ENCODE data around the gene TMEM120B. TPM values are rescaled to one million over a fixed set of nuclear protein-coding genes. Genes with fewer than 3 reads are reported as not detected.
A peak's percentile ranks its signal among the peaks of the same experiment; 100 is the strongest.

The TMEM120B gene
- total RNA-seq, 1 experiment from 2014 or later = 18.5 TPM

- Histone ChIP-seq H3F3A (ENCODE audit: low read length, unreplicated experiment) (no peaks in the 10 kb centered on the region), H3K4me3 (ENCODE audit: low read length) (no peak overlapping the region), H3K9me3 (ENCODE audit: low read length) (no peaks in the 10 kb centered on the region), H3K9me2 (replicated peaks; ENCODE audit: low read length) (no peaks in the 10 kb centered on the region), H3K9ac (ENCODE audit: low read length) (no peak overlapping the region), H3K27me3 (ENCODE audit: low read length) (no peaks in the 10 kb centered on the region), H3K27ac (ENCODE audit: low read length) (no peak overlapping the region), H3K79me2 (ENCODE audit: low read length) (no peaks in the 10 kb centered on the region), H3K36me3 (ENCODE audit: low read depth, low read length) (peaks cover 33% of the 10 kb centered on the region), H3K4me2 (ENCODE audit: low read length) (no peak overlapping the region), H3K4me1 (ENCODE audit: insufficient read depth, low read length) (no peaks in the 10 kb centered on the region), H4K20me1 (ENCODE audit: low read length) (no peaks in the 10 kb centered on the region), H2AFZ (ENCODE audit: low read length) (no peak overlapping the region)
- TF ChIP-seq CTCF (conservative IDR thresholded peaks at IDR 0.05; ENCODE audit: low read depth, low read length) (no peak), EZH2 (IDR thresholded peaks at IDR 0.05; ENCODE audit: low read length, unreplicated experiment) (no peak), EZH2phosphoT487 (IDR thresholded peaks at IDR 0.05; ENCODE audit: borderline replicate concordance, low read length) (no peak)
- CTCF ChIA-PET = no interaction called here
- no TSS peak for BruUV-seq (replicated peaks)
- DNase-seq (no peak), ATAC-seq (0 out of 2 replicates have a peak, but pooled peaks have one; percentile 21)
- intact Hi-C loops (cut with micrococcal nuclease) = no loop called here
- POLR2A ChIA-PET (ENCODE audit: unreplicated experiment) = no interaction called here
Measured at GRCh38 chr12:121829250-121829918, 116.8 kb downstream of the TMEM120B start.

- no peaks in the 10 kb centered on the region for H3F3A ChIP-seq (ENCODE audit: low read length, unreplicated experiment)
- TF ChIP-seq CTCF (conservative IDR thresholded peaks at IDR 0.05; ENCODE audit: low read depth, low read length) (no peak), EZH2phosphoT487 (IDR thresholded peaks at IDR 0.05; ENCODE audit: borderline replicate concordance, low read length) (no peak), EZH2 (IDR thresholded peaks at IDR 0.05; ENCODE audit: low read length, unreplicated experiment) (no peak)
- BruUV-seq (replicated peaks) = no TSS peak
- no peak overlapping the region for H3K4me2 ChIP-seq (ENCODE audit: low read length)
- ChIA-PET CTCF (no interaction called here), POLR2A (ENCODE audit: unreplicated experiment) (no interaction called here)
- no peaks in the 10 kb centered on the region for H3K9me3 ChIP-seq (ENCODE audit: low read length)
- intact Hi-C loops (cut with micrococcal nuclease) = no loop called here
- H3K27ac ChIP-seq (ENCODE audit: low read length) = no peak overlapping the region
- H2AFZ ChIP-seq (ENCODE audit: low read length) = no peak overlapping the region
- ATAC-seq (no peak), DNase-seq (no peak)
- H3K79me2 ChIP-seq (ENCODE audit: low read length) = no peaks in the 10 kb centered on the region
- no peak overlapping the region for H3K9ac ChIP-seq (ENCODE audit: low read length)
- no peaks in the 10 kb centered on the region for H3K9me2 ChIP-seq (replicated peaks; ENCODE audit: low read length)
- H3K36me3 ChIP-seq (ENCODE audit: low read depth, low read length) = peaks cover 33% of the 10 kb centered on the region
- H3K27me3 ChIP-seq (ENCODE audit: low read length) = no peaks in the 10 kb centered on the region
- no peaks in the 10 kb centered on the region for H4K20me1 ChIP-seq (ENCODE audit: low read length)
- no peaks in the 10 kb centered on the region for H3K4me1 ChIP-seq (ENCODE audit: insufficient read depth, low read length)
- H3K4me3 ChIP-seq (ENCODE audit: low read length) = no peak overlapping the region
Measured at GRCh38 chr12:121830134-121830533, 117.6 kb downstream of the TMEM120B start.

GRCh38 chr12:121830588-121831265, 118.2 kb downstream of the TMEM120B start:
- TF ChIP-seq EZH2phosphoT487 (IDR thresholded peaks at IDR 0.05; ENCODE audit: borderline replicate concordance, low read length) = no peak
- TF ChIP-seq CTCF (conservative IDR thresholded peaks at IDR 0.05; ENCODE audit: low read depth, low read length) = no peak
- no peak for TF ChIP-seq EZH2 (IDR thresholded peaks at IDR 0.05; ENCODE audit: low read length, unreplicated experiment)
- intact Hi-C loops (cut with micrococcal nuclease) = no loop called here
- Histone ChIP-seq H3K4me1 (ENCODE audit: insufficient read depth, low read length) (no peaks in the 10 kb centered on the region), H3K27ac (ENCODE audit: low read length) (no peak overlapping the region), H3K9ac (ENCODE audit: low read length) (no peak overlapping the region), H3K79me2 (ENCODE audit: low read length) (no peaks in the 10 kb centered on the region), H3K9me2 (replicated peaks; ENCODE audit: low read length) (no peaks in the 10 kb centered on the region), H4K20me1 (ENCODE audit: low read length) (no peaks in the 10 kb centered on the region), H3K4me3 (ENCODE audit: low read length) (no peak overlapping the region), H3K9me3 (ENCODE audit: low read length) (no peaks in the 10 kb centered on the region), H3K27me3 (ENCODE audit: low read length) (no peaks in the 10 kb centered on the region), H3K4me2 (ENCODE audit: low read length) (no peak overlapping the region), H3K36me3 (ENCODE audit: low read depth, low read length) (peaks cover 33% of the 10 kb centered on the region), H3F3A (ENCODE audit: low read length, unreplicated experiment) (no peaks in the 10 kb centered on the region), H2AFZ (ENCODE audit: low read length) (no peak overlapping the region)
- no peak for ATAC-seq
- BruUV-seq (replicated peaks) = TSS peak; percentile 25
- DNase-seq = no peak
- CTCF ChIA-PET = no interaction called here
- POLR2A ChIA-PET (ENCODE audit: unreplicated experiment) = no interaction called here
